Uterus (tissue), 4 donors: Measurements from ENCODE around the gene TADA2B. TPM values are rescaled to one million over a fixed set of nuclear protein-coding genes. Genes with fewer than 3 reads are reported as not detected.
"Not testable (repeated sequence)": the region's sequence is repeated elsewhere in the genome, so short reads cannot be mapped to it uniquely, and the experiment has no call there.

ENCODE experiments used
- DNase-seq, 2 donors: peaks; one replicate each; pipeline ENCODE4 v3.0.0-alpha.2; 2019 to 2020
- H3K27ac ChIP-seq, 2 donors: fragments of 200-600 bp; sonication (generic); 1 replicate in 1 of 2; 2 replicates in 1 of 2; pipeline ENCODE4 v1.5.1; 2016 to 2018
- H3K27me3 ChIP-seq, 2 donors: fragments of 200-600 bp; sonication (generic); one replicate each; pipeline ENCODE4 v1.5.1; 2018 to 2019; ENCODE audit warnings: control low read depth in 1 of 2
- H3K36me3 ChIP-seq, 2 donors: fragments of 200-600 bp; sonication (generic); one replicate each; pipeline ENCODE4 v1.5.1; 2019; ENCODE audit warnings: control low read depth in 1 of 2
- H3K4me1 ChIP-seq, 2 donors: fragments of 200-600 bp; sonication (generic); one replicate each; pipeline ENCODE4 v1.5.1; 2018 to 2019; ENCODE audit warnings: control low read depth in 1 of 2
- H3K4me3 ChIP-seq, 2 donors: fragments of 200-600 bp; sonication (generic); 1 replicate in 1 of 2; 2 replicates in 1 of 2; pipeline ENCODE4 v1.5.1; 2018 to 2019; ENCODE audit warnings: mild to moderate bottlenecking in 1 of 2
- H3K9me3 ChIP-seq, 2 donors: fragments of 200-600 bp; sonication (generic); one replicate each; pipeline ENCODE4 v1.5.1; 2019; ENCODE audit warnings: control low read depth in 1 of 2
- POLR2A ChIP-seq, 2 donors: fragments of 450-650 bp; IDR thresholded peaks; one replicate each; pipeline ENCODE4 v1.6.1; 2016; ENCODE audit warnings: antibody characterized with exemption in 2 of 2, mild to moderate bottlenecking in 1 of 2, moderate library complexity in 1 of 2
- intact Hi-C: fragments of 100-400 bp; cut with DNase I; formaldehyde crosslinking; loops from one replicate; pipeline ENCODE4 v1.15.1; 2023; ENCODE audit warnings: low total_unique reads
- total RNA-seq, 4 donors: library from RNA; depleted of rRNA in 3 of 4; stranded (reverse); fragments of >200 nt in 3 of 4; gene quantifications; one replicate each; pipeline versions ENCODE4 v1.1.0 to v1.2.4, GENCODE V29; 2014 to 2023
- TF ChIP-seq, protein P1 (sequence below), 4 experiments: fragments of 200-600 bp in 2 of 4; fragments of 450-650 bp in 2 of 4; sonication (generic) in 2 of 4; IDR thresholded peaks; one replicate each; pipeline ENCODE4 v1.5.1; 2016 to 2019; ENCODE audit warnings: antibody characterized with exemption in 4 of 4, mild to moderate bottlenecking in 2 of 4, moderate library complexity in 1 of 4
- donor health status: DM: yes; HTN: yes; CAD: no.

Gene TADA2B
- total RNA-seq, 4 donors from 2014 or later, result 14.1 to 24.0 (median 21.1) TPM

DNA sequence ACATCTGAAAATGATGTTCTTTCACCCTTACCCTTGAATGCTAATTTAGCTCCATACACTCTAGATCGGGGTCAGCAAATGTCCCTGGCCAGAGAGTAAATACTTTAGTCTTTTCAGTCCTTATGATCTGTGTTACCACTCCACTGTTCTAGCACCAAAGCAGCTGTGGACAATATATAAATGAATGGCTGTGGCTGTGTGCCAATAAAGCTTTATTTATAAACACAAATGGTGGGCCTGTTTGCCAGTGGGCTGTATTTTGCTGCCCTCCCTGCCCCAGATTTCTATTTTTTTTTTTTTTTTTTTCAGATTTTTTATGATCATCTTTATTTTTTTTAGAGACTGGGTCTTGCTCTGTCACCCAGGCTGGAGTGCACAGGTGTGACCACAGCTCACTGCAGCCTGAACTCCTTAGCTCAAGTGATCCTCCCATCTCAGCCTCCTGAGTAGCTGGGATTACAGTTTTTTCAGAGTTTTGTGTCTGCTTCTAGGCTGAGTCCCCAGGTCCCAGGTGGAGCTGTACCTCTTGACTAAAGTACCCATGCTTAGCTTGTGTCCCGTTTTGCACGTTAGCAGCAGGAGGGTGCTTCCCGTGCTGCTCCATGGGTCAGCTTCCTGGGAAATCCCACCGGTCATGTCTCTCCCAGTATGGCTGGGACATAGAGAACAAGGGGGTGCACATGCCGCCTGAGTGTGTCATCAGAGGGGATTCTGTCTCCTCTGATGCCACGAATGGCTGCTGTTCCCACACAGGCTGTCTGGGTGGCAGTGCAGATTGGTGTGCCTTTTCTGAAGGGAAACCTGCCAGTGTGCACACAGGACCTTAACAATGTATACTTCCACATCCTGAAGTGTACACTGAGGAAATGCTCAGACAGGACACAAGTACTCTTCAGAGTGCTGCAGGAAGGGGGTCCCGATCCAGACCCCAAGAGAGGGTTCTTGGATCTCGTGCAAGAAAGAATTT lies 40.7 kb downstream of the TADA2B start:
- intact Hi-C loops, result no loop called here
- no peak for DNase-seq
- no peak for TF ChIP-seq POLR2A (IDR thresholded peaks at IDR 0.05)
- TF ChIP-seq, protein P1, sequence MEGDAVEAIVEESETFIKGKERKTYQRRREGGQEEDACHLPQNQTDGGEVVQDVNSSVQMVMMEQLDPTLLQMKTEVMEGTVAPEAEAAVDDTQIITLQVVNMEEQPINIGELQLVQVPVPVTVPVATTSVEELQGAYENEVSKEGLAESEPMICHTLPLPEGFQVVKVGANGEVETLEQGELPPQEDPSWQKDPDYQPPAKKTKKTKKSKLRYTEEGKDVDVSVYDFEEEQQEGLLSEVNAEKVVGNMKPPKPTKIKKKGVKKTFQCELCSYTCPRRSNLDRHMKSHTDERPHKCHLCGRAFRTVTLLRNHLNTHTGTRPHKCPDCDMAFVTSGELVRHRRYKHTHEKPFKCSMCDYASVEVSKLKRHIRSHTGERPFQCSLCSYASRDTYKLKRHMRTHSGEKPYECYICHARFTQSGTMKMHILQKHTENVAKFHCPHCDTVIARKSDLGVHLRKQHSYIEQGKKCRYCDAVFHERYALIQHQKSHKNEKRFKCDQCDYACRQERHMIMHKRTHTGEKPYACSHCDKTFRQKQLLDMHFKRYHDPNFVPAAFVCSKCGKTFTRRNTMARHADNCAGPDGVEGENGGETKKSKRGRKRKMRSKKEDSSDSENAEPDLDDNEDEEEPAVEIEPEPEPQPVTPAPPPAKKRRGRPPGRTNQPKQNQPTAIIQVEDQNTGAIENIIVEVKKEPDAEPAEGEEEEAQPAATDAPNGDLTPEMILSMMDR (IDR thresholded peaks at IDR 0.05), result no peak
- Histone ChIP-seq H3K9me3 (no peaks in the 10 kb centered on the region), H3K4me1 (peaks cover 0 to 4% of the 10 kb centered on the region in 2 donors), H3K27ac (peak overlapping the region in 1 of 2 donors; percentile 22), H3K27me3 (no peaks in the 10 kb centered on the region), H3K36me3 (no peaks in the 10 kb centered on the region), H3K4me3 (no peak overlapping the region)

DNA sequence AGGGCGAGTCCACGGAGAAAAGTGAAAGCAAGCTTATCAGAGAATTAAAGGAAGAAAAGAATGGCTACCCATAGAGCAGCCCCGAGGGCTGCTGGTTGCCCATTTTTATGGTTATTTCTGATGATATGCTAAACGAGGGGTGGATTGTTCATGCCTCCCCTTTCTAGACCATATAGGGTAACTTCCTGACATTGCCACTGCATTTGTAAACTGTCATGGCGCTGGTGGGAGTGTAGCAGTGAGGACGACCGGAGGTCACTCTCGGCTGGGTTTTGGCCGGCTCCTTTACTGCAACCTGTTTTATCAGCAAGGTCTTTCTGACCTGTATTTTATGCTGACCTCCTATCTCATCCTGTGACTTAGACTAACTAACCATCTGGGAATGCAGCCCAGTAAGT lies 41.4 kb downstream of the TADA2B start:
- H3K9me3 ChIP-seq, H3K36me3 ChIP-seq, intact Hi-C loops, DNase-seq, H3K27me3 ChIP-seq, H3K4me1 ChIP-seq: not testable (repeated sequence)
- H3K27ac ChIP-seq, result peak overlapping the region in 1 of 2 donors; percentile 22
- H3K4me3 ChIP-seq, result peak overlapping the region in 1 of 2 donors; percentile 1

DNA sequence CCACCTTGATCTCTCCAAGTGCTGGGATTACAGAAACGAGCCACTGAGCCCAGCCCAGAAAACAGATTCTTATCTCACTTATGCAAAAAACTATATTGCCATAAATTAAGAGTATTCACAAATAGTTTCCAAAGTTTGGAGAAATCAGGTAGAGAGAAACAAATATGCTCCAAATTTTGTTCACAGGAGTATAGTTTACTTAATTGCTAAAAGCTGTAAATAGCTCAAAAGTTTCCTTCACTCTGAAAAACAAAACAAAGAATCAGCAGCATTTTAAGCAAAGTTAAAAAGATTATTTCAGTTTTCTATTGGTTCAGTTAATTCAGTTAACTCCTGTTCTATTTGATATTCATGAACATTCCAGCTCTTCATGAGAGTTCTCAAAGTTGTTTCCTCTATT lies 43.2 kb downstream of the TADA2B start:
- H3K36me3 ChIP-seq, result no peaks in the 10 kb centered on the region
- no peak overlapping the region for H3K4me3 ChIP-seq
- H3K27me3 ChIP-seq, result no peaks in the 10 kb centered on the region
- H3K9me3 ChIP-seq, result no peaks in the 10 kb centered on the region
- no peak overlapping the region for H3K27ac ChIP-seq
- no peak for DNase-seq
- intact Hi-C loops, result no loop called here
- H3K4me1 ChIP-seq, result peaks cover 9 to 11% of the 10 kb centered on the region in 2 donors
- TF ChIP-seq POLR2A (IDR thresholded peaks at IDR 0.05), result no peak
- TF ChIP-seq, protein P1 (IDR thresholded peaks at IDR 0.05), result no peak

DNA sequence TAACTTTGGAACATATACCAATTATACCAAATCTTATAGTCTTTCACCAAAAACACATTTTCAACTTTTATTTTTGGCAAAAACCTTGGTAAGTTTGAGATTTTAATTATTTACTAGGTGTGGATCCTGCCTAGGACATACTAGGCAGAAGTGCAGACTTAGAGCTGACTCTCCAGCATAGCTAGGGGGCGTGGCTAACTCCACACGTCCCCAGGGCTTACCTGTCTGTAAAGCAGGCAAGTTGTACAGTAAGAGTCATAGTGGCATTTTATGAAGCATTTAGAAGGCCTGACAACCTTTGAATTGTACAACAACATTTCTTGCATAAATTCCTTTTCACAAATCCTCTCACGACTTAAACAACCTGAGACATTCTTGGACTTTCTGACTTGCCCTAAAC lies 43.9 kb downstream of the TADA2B start:
- TF ChIP-seq, protein P1 (IDR thresholded peaks at IDR 0.05), result no peak
- no peak for TF ChIP-seq POLR2A (IDR thresholded peaks at IDR 0.05)
- intact Hi-C loops, result no loop called here
- H3K4me1 ChIP-seq, result peaks cover 9 to 11% of the 10 kb centered on the region in 2 donors
- DNase-seq, result no peak
- no peaks in the 10 kb centered on the region for H3K9me3 ChIP-seq
- H3K27me3 ChIP-seq, result no peaks in the 10 kb centered on the region
- no peak overlapping the region for H3K4me3 ChIP-seq
- H3K27ac ChIP-seq, result no peak overlapping the region
- no peaks in the 10 kb centered on the region for H3K36me3 ChIP-seq

DNA sequence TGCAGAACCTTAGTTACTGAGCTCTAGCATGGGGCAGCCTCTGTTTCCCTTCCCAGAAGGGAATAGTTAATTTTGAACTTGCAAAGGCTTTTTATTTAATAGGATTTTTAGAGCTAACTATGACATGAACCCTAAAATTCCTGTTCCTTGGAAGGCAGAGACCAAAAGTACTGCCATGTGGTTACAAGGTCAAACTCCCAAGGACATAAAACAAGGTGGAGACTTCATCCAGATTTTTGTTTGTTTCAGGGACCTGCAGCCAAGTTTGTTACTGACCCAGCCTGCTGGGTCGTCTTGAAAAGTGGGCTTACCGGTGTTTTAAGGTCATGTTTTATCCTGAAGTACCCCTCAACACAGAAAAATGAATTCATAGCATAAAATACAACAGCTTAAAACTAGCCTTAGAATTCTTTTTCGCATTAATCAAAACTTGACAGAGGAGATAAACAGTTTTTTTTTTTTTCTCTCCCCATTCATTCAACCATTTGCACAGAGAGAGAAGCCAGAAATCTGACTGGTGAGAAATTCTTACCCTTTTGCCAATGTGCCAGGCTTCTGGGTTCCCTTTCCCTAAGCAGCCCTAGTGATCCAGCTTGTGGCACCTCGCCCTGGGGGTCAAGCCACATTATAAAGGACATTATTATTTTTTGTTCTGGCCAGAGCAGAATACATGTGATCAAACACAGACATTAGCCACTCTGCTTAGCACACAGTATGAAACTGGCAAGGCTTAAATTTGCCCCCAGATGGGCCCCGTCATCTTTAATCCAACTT lies 46.2 kb downstream of the TADA2B start:
- intact Hi-C loops, result no loop called here
- no peaks in the 10 kb centered on the region for H3K36me3 ChIP-seq
- H3K9me3 ChIP-seq, result no peaks in the 10 kb centered on the region
- H3K4me3 ChIP-seq, result no peak overlapping the region
- H3K27me3 ChIP-seq, result no peaks in the 10 kb centered on the region
- DNase-seq, result peak in 1 of 2 donors; percentile 16
- peak overlapping the region; percentile 51 to 66 for H3K27ac ChIP-seq
- TF ChIP-seq, protein P1 (IDR thresholded peaks at IDR 0.05), result no peak
- TF ChIP-seq POLR2A (IDR thresholded peaks at IDR 0.05), result no peak
- peaks cover 9 to 11% of the 10 kb centered on the region in 2 donors for H3K4me1 ChIP-seq
